ENCODE measurements around the gene ADAMTS12. TPM values are rescaled to one million over a fixed set of nuclear protein-coding genes. Genes with fewer than 3 reads are reported as not detected.

Gene ADAMTS12
- polyA plus RNA-seq, 1 donor from 2014 or later, result 0.07 TPM

DNA sequence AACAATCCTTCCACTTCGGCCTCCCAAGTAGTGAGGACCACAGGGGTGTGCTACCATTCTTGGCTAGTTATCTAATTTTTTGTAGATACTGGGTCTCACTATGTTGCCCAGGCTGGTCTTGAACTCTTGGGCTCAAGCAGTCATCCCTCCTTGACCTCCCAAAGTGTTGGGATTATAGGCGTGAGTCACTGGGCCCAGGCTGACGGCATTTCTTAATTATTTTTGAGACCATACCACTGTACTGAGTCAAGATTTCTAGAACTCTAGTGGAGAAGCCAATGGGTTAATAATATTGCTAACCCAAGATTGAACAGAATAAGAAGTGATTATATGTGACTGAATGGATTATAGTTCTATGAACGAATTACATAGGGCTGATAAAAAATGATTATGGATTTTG, 384.4 kb downstream of the ADAMTS12 start:
- Histone ChIP-seq H3K36me3 (ENCODE audit: insufficient read depth, low read length) (no peaks in the 10 kb centered on the region), H4K20me1 (ENCODE audit: insufficient read depth) (no peaks in the 10 kb centered on the region), H2AFZ (ENCODE audit: low read depth, low read length) (no peak overlapping the region), H3K9me3 (ENCODE audit: low read length) (no peaks in the 10 kb centered on the region), H3K27ac (ENCODE audit: low read length) (no peak overlapping the region), H3K4me3 (ENCODE audit: low read length) (no peak overlapping the region), H3K79me2 (replicated peaks; ENCODE audit: insufficient read depth, low read length) (no peaks in the 10 kb centered on the region), H3K9me2 (ENCODE audit: insufficient read depth, low read length) (no peaks in the 10 kb centered on the region), H3K4me2 (ENCODE audit: low read length) (no peak overlapping the region), H3F3A (ENCODE audit: insufficient read depth, low read length, poor library complexity, severe bottlenecking) (no peaks in the 10 kb centered on the region), H3K9ac (ENCODE audit: low read length) (no peak overlapping the region), H3K27me3 (ENCODE audit: insufficient read depth, low read depth, low read length) (no peaks in the 10 kb centered on the region)
- no peak for TF ChIP-seq TAF1 (IDR thresholded peaks at IDR 0.05; ENCODE audit: low read depth)
- TF ChIP-seq SMC3 (conservative IDR thresholded peaks at IDR 0.05; ENCODE audit: poor library complexity), result no peak
- no peak for TF ChIP-seq EZH2 (IDR thresholded peaks at IDR 0.05; ENCODE audit: borderline replicate concordance, insufficient read depth, low read length, poor library complexity, severe bottlenecking)
- TF ChIP-seq RAD21 (conservative IDR thresholded peaks at IDR 0.05), result no peak
- TF ChIP-seq, protein P1, sequence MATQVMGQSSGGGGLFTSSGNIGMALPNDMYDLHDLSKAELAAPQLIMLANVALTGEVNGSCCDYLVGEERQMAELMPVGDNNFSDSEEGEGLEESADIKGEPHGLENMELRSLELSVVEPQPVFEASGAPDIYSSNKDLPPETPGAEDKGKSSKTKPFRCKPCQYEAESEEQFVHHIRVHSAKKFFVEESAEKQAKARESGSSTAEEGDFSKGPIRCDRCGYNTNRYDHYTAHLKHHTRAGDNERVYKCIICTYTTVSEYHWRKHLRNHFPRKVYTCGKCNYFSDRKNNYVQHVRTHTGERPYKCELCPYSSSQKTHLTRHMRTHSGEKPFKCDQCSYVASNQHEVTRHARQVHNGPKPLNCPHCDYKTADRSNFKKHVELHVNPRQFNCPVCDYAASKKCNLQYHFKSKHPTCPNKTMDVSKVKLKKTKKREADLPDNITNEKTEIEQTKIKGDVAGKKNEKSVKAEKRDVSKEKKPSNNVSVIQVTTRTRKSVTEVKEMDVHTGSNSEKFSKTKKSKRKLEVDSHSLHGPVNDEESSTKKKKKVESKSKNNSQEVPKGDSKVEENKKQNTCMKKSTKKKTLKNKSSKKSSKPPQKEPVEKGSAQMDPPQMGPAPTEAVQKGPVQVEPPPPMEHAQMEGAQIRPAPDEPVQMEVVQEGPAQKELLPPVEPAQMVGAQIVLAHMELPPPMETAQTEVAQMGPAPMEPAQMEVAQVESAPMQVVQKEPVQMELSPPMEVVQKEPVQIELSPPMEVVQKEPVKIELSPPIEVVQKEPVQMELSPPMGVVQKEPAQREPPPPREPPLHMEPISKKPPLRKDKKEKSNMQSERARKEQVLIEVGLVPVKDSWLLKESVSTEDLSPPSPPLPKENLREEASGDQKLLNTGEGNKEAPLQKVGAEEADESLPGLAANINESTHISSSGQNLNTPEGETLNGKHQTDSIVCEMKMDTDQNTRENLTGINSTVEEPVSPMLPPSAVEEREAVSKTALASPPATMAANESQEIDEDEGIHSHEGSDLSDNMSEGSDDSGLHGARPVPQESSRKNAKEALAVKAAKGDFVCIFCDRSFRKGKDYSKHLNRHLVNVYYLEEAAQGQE (IDR thresholded peaks at IDR 0.05; ENCODE audit: borderline replicate concordance), result no peak
- TF ChIP-seq CTCF (IDR thresholded peaks at IDR 0.05; ENCODE audit: poor library complexity, severe bottlenecking), result no peak
- TF ChIP-seq EP300 (conservative IDR thresholded peaks at IDR 0.05; ENCODE audit: poor library complexity, severe bottlenecking), result no peak
- no peak for TF ChIP-seq MXI1 (conservative IDR thresholded peaks at IDR 0.05; ENCODE audit: poor library complexity, severe bottlenecking)
- TF ChIP-seq POLR2AphosphoS5 (IDR thresholded peaks at IDR 0.05), result no peak

- H3K27ac ChIP-seq (ENCODE audit: low read length), result no peak overlapping the region
- no peaks in the 10 kb centered on the region for H3K9me2 ChIP-seq (ENCODE audit: insufficient read depth, low read length)
- no peak overlapping the region for H3K4me2 ChIP-seq (ENCODE audit: low read length)
- no peaks in the 10 kb centered on the region for H3K79me2 ChIP-seq (replicated peaks; ENCODE audit: insufficient read depth, low read length)
- no peaks in the 10 kb centered on the region for H3K36me3 ChIP-seq (ENCODE audit: insufficient read depth, low read length)
- H4K20me1 ChIP-seq (ENCODE audit: insufficient read depth), result no peaks in the 10 kb centered on the region
- TF ChIP-seq CTCF (IDR thresholded peaks at IDR 0.05; ENCODE audit: poor library complexity, severe bottlenecking), result no peak
- no peak for TF ChIP-seq EZH2 (IDR thresholded peaks at IDR 0.05; ENCODE audit: borderline replicate concordance, insufficient read depth, low read length, poor library complexity, severe bottlenecking)
- no peak for TF ChIP-seq RAD21 (conservative IDR thresholded peaks at IDR 0.05)
- TF ChIP-seq MXI1 (conservative IDR thresholded peaks at IDR 0.05; ENCODE audit: poor library complexity, severe bottlenecking), result no peak
- TF ChIP-seq, protein P1 (IDR thresholded peaks at IDR 0.05; ENCODE audit: borderline replicate concordance), result no peak
- no peak for TF ChIP-seq POLR2AphosphoS5 (IDR thresholded peaks at IDR 0.05)
- TF ChIP-seq TAF1 (IDR thresholded peaks at IDR 0.05; ENCODE audit: low read depth), result no peak
- no peak for TF ChIP-seq SMC3 (conservative IDR thresholded peaks at IDR 0.05; ENCODE audit: poor library complexity)
- no peak for TF ChIP-seq EP300 (conservative IDR thresholded peaks at IDR 0.05; ENCODE audit: poor library complexity, severe bottlenecking)
- no peaks in the 10 kb centered on the region for H3K9me3 ChIP-seq (ENCODE audit: low read length)
- no peak overlapping the region for H3K9ac ChIP-seq (ENCODE audit: low read length)
- no peak overlapping the region for H2AFZ ChIP-seq (ENCODE audit: low read depth, low read length)
- no peak overlapping the region for H3K4me3 ChIP-seq (ENCODE audit: low read length)
- H3K27me3 ChIP-seq (ENCODE audit: insufficient read depth, low read depth, low read length), result no peaks in the 10 kb centered on the region
- no peaks in the 10 kb centered on the region for H3F3A ChIP-seq (ENCODE audit: insufficient read depth, low read length, poor library complexity, severe bottlenecking)
These were observed 387.2 kb downstream of the ADAMTS12 start for GRCh38 chr5:33504570-33504969.

All from neural cell (in vitro differentiated cells).